Renal cortex interstitium (tissue), 11 donors: ENCODE measurements around the gene MGLL. TPM values are rescaled to one million over a fixed set of nuclear protein-coding genes. Genes with fewer than 3 reads are reported as not detected.
"Not testable (repeated sequence)": the region's sequence is repeated elsewhere in the genome, so short reads cannot be mapped to it uniquely, and the experiment has no call there.

Experiments
- DNase-seq, 11 donors: peaks; one replicate each; pipeline ENCODE4 v3.0.0-alpha.2; 2013; ENCODE audit warnings: low read depth in 9 of 11, low spot score in 4 of 11; ENCODE audit errors: extremely low read depth in 1 of 11
- polyA plus RNA-seq, 3 donors: library from polyadenylated mRNA; unstranded; fragments of 120-200 nt; gene quantifications; one replicate each; pipeline ENCODE4 v1.2.1, GENCODE V29; 2013; ENCODE audit not compliant: insufficient read length in 3 of 3

Gene MGLL
- polyA plus RNA-seq, 3 donors = 23.7 to 30.1 (median 24.5) TPM

- DNase-seq = no peak
Observed at GRCh38 chr3:127691974-127692373, 130.3 kb downstream of the MGLL start.

GRCh38 chr3:127691489-127691888 lies 130.8 kb downstream of the MGLL start:
- no peak for DNase-seq

GRCh38 chr3:127690823-127691452 lies 131.4 kb downstream of the MGLL start:
- DNase-seq = no peak

- DNase-seq = no peak
Observed at GRCh38 chr3:127690106-127690505, 132.2 kb downstream of the MGLL start.

- no peak for DNase-seq
Observed at GRCh38 chr3:127689266-127689860, 133.0 kb downstream of the MGLL start.

GRCh38 chr3:127688416-127689265 lies 133.7 kb downstream of the MGLL start:
- DNase-seq = no peak

- DNase-seq = no peak
Observed at GRCh38 chr3:127688022-127688415, 134.3 kb downstream of the MGLL start.

GRCh38 chr3:127687228-127687737 lies 135.0 kb downstream of the MGLL start:
- DNase-seq = no peak

GRCh38 chr3:127686512-127686894 lies 135.8 kb downstream of the MGLL start:
- DNase-seq = no peak

- no peak for DNase-seq
Observed at GRCh38 chr3:127685708-127686511, 136.4 kb downstream of the MGLL start.

- DNase-seq = no peak
Observed at GRCh38 chr3:127684871-127685707, 137.2 kb downstream of the MGLL start.

- DNase-seq = no peak
Observed at GRCh38 chr3:127682561-127682960, 139.8 kb downstream of the MGLL start.

GRCh38 chr3:127682175-127682554 lies 140.2 kb downstream of the MGLL start:
- not testable (repeated sequence) for DNase-seq

- no peak for DNase-seq
Observed at GRCh38 chr3:127680798-127681221, 141.5 kb downstream of the MGLL start.

GRCh38 chr3:127680146-127680661 lies 142.1 kb downstream of the MGLL start:
- no peak for DNase-seq

- no peak for DNase-seq
Observed at GRCh38 chr3:127679534-127680145, 142.7 kb downstream of the MGLL start.

GRCh38 chr3:127678611-127679533 lies 143.4 kb downstream of the MGLL start:
- DNase-seq = no peak
